ENCODE data around the gene C2CD2L.
"Not testable (repeated sequence)": the region's sequence is repeated elsewhere in the genome, so short reads cannot be mapped to it uniquely, and the experiment has no call there.

C2CD2L gene

GRCh38 chr11:119093942-119094815, 13.0 kb upstream of the C2CD2L start:
- peak; percentile 28 for DNase-seq (ENCODE audit: low spot score)

GRCh38 chr11:119094816-119095065, 12.4 kb upstream of the C2CD2L start:
- peak; percentile 82 for DNase-seq (ENCODE audit: low spot score)

- DNase-seq (ENCODE audit: low spot score) = peak; percentile 99
Observed at GRCh38 chr11:119095066-119095880, 11.9 kb upstream of the C2CD2L start.

- no peak for DNase-seq (ENCODE audit: low spot score)
Observed at GRCh38 chr11:119099711-119100110, 7.4 kb upstream of the C2CD2L start.

GRCh38 chr11:119100246-119100970, 6.7 kb upstream of the C2CD2L start:
- peak; percentile 52 for DNase-seq (ENCODE audit: low spot score)

- no peak for DNase-seq (ENCODE audit: low spot score)
Observed at GRCh38 chr11:119100994-119101758, 6.0 kb upstream of the C2CD2L start.

- peak; percentile 85 for DNase-seq (ENCODE audit: low spot score)
Observed at GRCh38 chr11:119101759-119102423, 5.3 kb upstream of the C2CD2L start, which contains the start of gene DPAGT1. DPAGT1 (minus strand) TSS chr11:119101853; CDS start chr11:119101655, 198 bp downstream.

GRCh38 chr11:119103161-119103664, 3.9 kb upstream of the C2CD2L start:
- DNase-seq (ENCODE audit: low spot score) = not testable (repeated sequence)

GRCh38 chr11:119103793-119104192, 3.4 kb upstream of the C2CD2L start:
- no peak for DNase-seq (ENCODE audit: low spot score)

GRCh38 chr11:119107538-119108145, 498 bp downstream of the C2CD2L start:
- peak; percentile 49 for DNase-seq (ENCODE audit: low spot score)

- DNase-seq (ENCODE audit: low spot score) = peak; percentile 17
Observed at GRCh38 chr11:119108146-119108856, 1.2 kb downstream of the C2CD2L start.

GRCh38 chr11:119108857-119109221, 1.7 kb downstream of the C2CD2L start:
- no peak for DNase-seq (ENCODE audit: low spot score)

GRCh38 chr11:119109843-119110242, 2.7 kb downstream of the C2CD2L start:
- DNase-seq (ENCODE audit: low spot score) = no peak

- no peak for DNase-seq (ENCODE audit: low spot score)
Observed at GRCh38 chr11:119110439-119110838, 3.3 kb downstream of the C2CD2L start.

GRCh38 chr11:119111361-119111925, 4.3 kb downstream of the C2CD2L start:
- no peak for DNase-seq (ENCODE audit: low spot score)

GRCh38 chr11:119112314-119113020, 5.3 kb downstream of the C2CD2L start:
- DNase-seq (ENCODE audit: low spot score) = no peak

- DNase-seq (ENCODE audit: low spot score) = no peak
Observed at GRCh38 chr11:119113716-119114115, 6.6 kb downstream of the C2CD2L start.

GRCh38 chr11:119114351-119114750, 7.2 kb downstream of the C2CD2L start:
- no peak for DNase-seq (ENCODE audit: low spot score)
